Activated CD8-positive, alpha-beta memory T cell treated with anti-CD3 and anti-CD28 coated beads, Interleukin-2, amount 50 U/mL, for 1 hour (primary cell): Measurements from ENCODE around the gene PCK1.

Experiments
- DNase-seq: peaks from one replicate; pipeline ENCODE4 v3.0.0-alpha.2; 2020; ENCODE audit errors: extremely low read depth

Gene PCK1

GRCh38 chr20:57536120-57536708, 24.7 kb upstream of the PCK1 start:
- no peak for DNase-seq

- no peak for DNase-seq
Observed at GRCh38 chr20:57536771-57537724, 23.9 kb upstream of the PCK1 start.

- no peak for DNase-seq
Observed at GRCh38 chr20:57537822-57538221, 23.1 kb upstream of the PCK1 start.

GRCh38 chr20:57539889-57540288, 21.0 kb upstream of the PCK1 start:
- no peak for DNase-seq

GRCh38 chr20:57540890-57541580, 19.9 kb upstream of the PCK1 start:
- no peak for DNase-seq

GRCh38 chr20:57543754-57544153, 17.2 kb upstream of the PCK1 start:
- DNase-seq = no peak

- no peak for DNase-seq
Observed at GRCh38 chr20:57544838-57545564, 15.9 kb upstream of the PCK1 start.

GRCh38 chr20:57545927-57546662, 14.8 kb upstream of the PCK1 start:
- no peak for DNase-seq

- DNase-seq = no peak
Observed at GRCh38 chr20:57546956-57547649, 13.8 kb upstream of the PCK1 start.

GRCh38 chr20:57548177-57549058, 12.5 kb upstream of the PCK1 start:
- no peak for DNase-seq

GRCh38 chr20:57552471-57552870, 8.4 kb upstream of the PCK1 start:
- DNase-seq = no peak

- no peak for DNase-seq
Observed at GRCh38 chr20:57553376-57554018, 7.4 kb upstream of the PCK1 start.

- no peak for DNase-seq
Observed at GRCh38 chr20:57555457-57556184, 5.3 kb upstream of the PCK1 start.

- DNase-seq = no peak
Observed at GRCh38 chr20:57556980-57557274, 4.0 kb upstream of the PCK1 start.

GRCh38 chr20:57557926-57558613, 2.8 kb upstream of the PCK1 start:
- DNase-seq = no peak

- DNase-seq = no peak
Observed at GRCh38 chr20:57558614-57559288, 2.2 kb upstream of the PCK1 start.

- no peak for DNase-seq
Observed at GRCh38 chr20:57559289-57559634, 1.6 kb upstream of the PCK1 start.
